HG03066 (cell line): Measurements from ENCODE around the gene BTNL3.

Experiments used
- ATAC-seq: cut with Tn5 transposase; IDR thresholded peaks from one replicate; pipeline ENCODE4 v1.9.1; 2021; ENCODE audit warnings: low read depth; ENCODE audit not compliant: unreplicated experiment

BTNL3 gene

GRCh38 chr5:181020688-181021087 lies 32.0 kb downstream of the BTNL3 start:
- no peak for ATAC-seq

- ATAC-seq, result no peak
Measured at GRCh38 chr5:181024245-181025064, 35.8 kb downstream of the BTNL3 start.

GRCh38 chr5:181027452-181028031 lies 38.9 kb downstream of the BTNL3 start:
- ATAC-seq, result no peak

- ATAC-seq, result no peak
Measured at GRCh38 chr5:181028032-181028819, 39.6 kb downstream of the BTNL3 start.

GRCh38 chr5:181031716-181032115 lies 43.1 kb downstream of the BTNL3 start:
- no peak for ATAC-seq

- no peak for ATAC-seq
Measured at GRCh38 chr5:181035991-181036815, 47.6 kb downstream of the BTNL3 start.

GRCh38 chr5:181036816-181037364 lies 48.2 kb downstream of the BTNL3 start:
- no peak for ATAC-seq

GRCh38 chr5:181037365-181037861 lies 48.8 kb downstream of the BTNL3 start:
- no peak for ATAC-seq

GRCh38 chr5:181039471-181039870 lies 50.8 kb downstream of the BTNL3 start:
- no peak for ATAC-seq

- ATAC-seq, result no peak
Measured at GRCh38 chr5:181039931-181040630, 51.4 kb downstream of the BTNL3 start, which contains the start of gene BTNL9. Gene BTNL9, plus strand, starts transcription at chr5:181040266. Its CDS starts 5,224 bp downstream, at chr5:181045490.

GRCh38 chr5:181040631-181040945 lies 51.9 kb downstream of the BTNL3 start:
- ATAC-seq, result no peak

GRCh38 chr5:181041043-181041442 lies 52.4 kb downstream of the BTNL3 start:
- ATAC-seq, result no peak

- no peak for ATAC-seq
Measured at GRCh38 chr5:181042036-181042713, 53.5 kb downstream of the BTNL3 start.

- no peak for ATAC-seq
Measured at GRCh38 chr5:181042722-181043121, 54.1 kb downstream of the BTNL3 start.

- ATAC-seq, result no peak
Measured at GRCh38 chr5:181043285-181044092, 54.8 kb downstream of the BTNL3 start.

- no peak for ATAC-seq
Measured at GRCh38 chr5:181044093-181044599, 55.5 kb downstream of the BTNL3 start.

- no peak for ATAC-seq
Measured at GRCh38 chr5:181044662-181045305, 56.1 kb downstream of the BTNL3 start.
